ENCODE measurements around the gene NIPSNAP2. TPM values are rescaled to one million over a fixed set of nuclear protein-coding genes. Genes with fewer than 3 reads are reported as not detected.
"Not testable (repeated sequence)": the region's sequence is repeated elsewhere in the genome, so short reads cannot be mapped to it uniquely, and the experiment has no call there.

The NIPSNAP2 gene
- total RNA-seq = 52.3 and 56.3 TPM in 2 replicates

GRCh38 chr7:55964261-55965099 lies at the start of gene NIPSNAP2:
TSS of gene NIPSNAP2 (plus strand) at chr7:55964585. CDS start at chr7:55964610, 25 bp downstream.
- intact Hi-C loops (cut with micrococcal nuclease) = loop anchor here (1.0 kb wide), 2 partner anchors 12 to 87 kb away; partner anchors contain the start of genes CCT6A and PSPH
- no peaks in the 10 kb centered on the region for H3K27me3 Mint-ChIP-seq (ENCODE audit: low read depth)
- H3K27ac Mint-ChIP-seq = peak within 1 kb of the TSS; percentile 73
- H3K36me3 Mint-ChIP-seq (ENCODE audit: low read depth) = peaks cover 10% of the 10 kb centered on the region
- DNase-seq (ENCODE audit: low spot score) = peak; percentile 55
- peak within 1 kb of the TSS; percentile 86 for H3K4me3 Mint-ChIP-seq (ENCODE audit: low read depth)
- H3K9me3 Mint-ChIP-seq = no peaks in the 10 kb centered on the region
- peaks cover 10% of the 10 kb centered on the region for H3K4me1 Mint-ChIP-seq (ENCODE audit: low read depth)

GRCh38 chr7:55917771-55918170 lies 46.6 kb upstream of the NIPSNAP2 start:
- Mint-ChIP-seq H3K4me1 (ENCODE audit: low read depth) (peaks cover 4% of the 10 kb centered on the region), H3K4me3 (ENCODE audit: low read depth) (no peak overlapping the region), H3K36me3 (ENCODE audit: low read depth) (peaks cover 4% of the 10 kb centered on the region), H3K27ac (no peak overlapping the region), H3K9me3 (peaks cover 4% of the 10 kb centered on the region), H3K27me3 (ENCODE audit: low read depth) (no peaks in the 10 kb centered on the region)
- no peak for DNase-seq (ENCODE audit: low spot score)
- intact Hi-C loops (cut with micrococcal nuclease) = no loop called here

- Mint-ChIP-seq H3K4me3 (ENCODE audit: low read depth) (no peak overlapping the region), H3K4me1 (ENCODE audit: low read depth) (no peaks in the 10 kb centered on the region), H3K36me3 (ENCODE audit: low read depth) (no peaks in the 10 kb centered on the region), H3K27me3 (ENCODE audit: low read depth) (no peaks in the 10 kb centered on the region), H3K9me3 (peaks cover 13% of the 10 kb centered on the region), H3K27ac (no peak overlapping the region)
- DNase-seq (ENCODE audit: low spot score) = no peak
- intact Hi-C loops (cut with micrococcal nuclease) = no loop called here
Observed at GRCh38 chr7:55928006-55928767, 36.2 kb upstream of the NIPSNAP2 start.

GRCh38 chr7:55931421-55932151 lies 32.8 kb upstream of the NIPSNAP2 start:
- intact Hi-C loops (cut with micrococcal nuclease) = no loop called here
- Mint-ChIP-seq H3K27me3 (ENCODE audit: low read depth) (no peaks in the 10 kb centered on the region), H3K4me3 (ENCODE audit: low read depth) (no peak overlapping the region), H3K27ac (no peak overlapping the region), H3K4me1 (ENCODE audit: low read depth) (no peaks in the 10 kb centered on the region), H3K36me3 (ENCODE audit: low read depth) (no peaks in the 10 kb centered on the region), H3K9me3 (peaks cover 24% of the 10 kb centered on the region)
- no peak for DNase-seq (ENCODE audit: low spot score)

GRCh38 chr7:55939514-55940123 lies 24.8 kb upstream of the NIPSNAP2 start:
- Mint-ChIP-seq H3K4me1 (ENCODE audit: low read depth) (no peaks in the 10 kb centered on the region), H3K27me3 (ENCODE audit: low read depth) (no peaks in the 10 kb centered on the region), H3K36me3 (ENCODE audit: low read depth) (peaks cover 5% of the 10 kb centered on the region), H3K9me3 (peaks cover 64% of the 10 kb centered on the region), H3K4me3 (ENCODE audit: low read depth) (no peak overlapping the region), H3K27ac (no peak overlapping the region)
- no peak for DNase-seq (ENCODE audit: low spot score)
- intact Hi-C loops (cut with micrococcal nuclease) = no loop called here

- no peak overlapping the region for H3K4me3 Mint-ChIP-seq (ENCODE audit: low read depth)
- H3K4me1 Mint-ChIP-seq (ENCODE audit: low read depth) = no peaks in the 10 kb centered on the region
- DNase-seq (ENCODE audit: low spot score) = no peak
- peaks cover under 1% of the 10 kb centered on the region for H3K36me3 Mint-ChIP-seq (ENCODE audit: low read depth)
- intact Hi-C loops (cut with micrococcal nuclease) = no loop called here
- H3K27me3 Mint-ChIP-seq (ENCODE audit: low read depth) = no peaks in the 10 kb centered on the region
- no peak overlapping the region for H3K27ac Mint-ChIP-seq
- peaks cover 16% of the 10 kb centered on the region for H3K9me3 Mint-ChIP-seq
Observed at GRCh38 chr7:55946545-55946944, 17.8 kb upstream of the NIPSNAP2 start.

- peak within 1 kb of the TSS; percentile 90 for H3K4me3 Mint-ChIP-seq (ENCODE audit: low read depth)
- peak; percentile 89 for DNase-seq (ENCODE audit: low spot score)
- H3K4me1 Mint-ChIP-seq (ENCODE audit: low read depth) = peaks cover 8% of the 10 kb centered on the region
- intact Hi-C loops (cut with micrococcal nuclease) = loop anchor here (1.0 to 5.0 kb wide), 5 partner anchors 13 to 584 kb away; partner anchors contain the start of genes CCT6A, CHCHD2, LANCL2 and NIPSNAP2
- H3K27ac Mint-ChIP-seq = peak within 1 kb of the TSS; percentile 90
- H3K9me3 Mint-ChIP-seq = no peaks in the 10 kb centered on the region
- peaks cover 37% of the 10 kb centered on the region for H3K36me3 Mint-ChIP-seq (ENCODE audit: low read depth)
- H3K27me3 Mint-ChIP-seq (ENCODE audit: low read depth) = no peaks in the 10 kb centered on the region
Observed at GRCh38 chr7:55951637-55952351, 12.6 kb upstream of the NIPSNAP2 start, which contains the start of gene MRPS17. TSS of gene MRPS17 (plus strand) at chr7:55951877. CDS start at chr7:55953196, 1,319 bp downstream.

- not testable (repeated sequence) for DNase-seq (ENCODE audit: low spot score); H3K27me3 Mint-ChIP-seq (ENCODE audit: low read depth); H3K9me3 Mint-ChIP-seq; H3K4me1 Mint-ChIP-seq (ENCODE audit: low read depth)
- peaks cover 39% of the 10 kb centered on the region for H3K36me3 Mint-ChIP-seq (ENCODE audit: low read depth)
- intact Hi-C loops (cut with micrococcal nuclease) = loop anchor here (1.0 to 5.0 kb wide), 2 partner anchors 12 to 585 kb away; partner anchors contain the start of genes LANCL2 and NIPSNAP2
- peak overlapping the region; percentile 90 for H3K27ac Mint-ChIP-seq
- peak overlapping the region; percentile 90 for H3K4me3 Mint-ChIP-seq (ENCODE audit: low read depth)
Observed at GRCh38 chr7:55952352-55952671, 12.1 kb upstream of the NIPSNAP2 start.

- Mint-ChIP-seq H3K27ac (no peak overlapping the region), H3K36me3 (ENCODE audit: low read depth) (peaks cover 41% of the 10 kb centered on the region), H3K9me3 (no peaks in the 10 kb centered on the region), H3K27me3 (ENCODE audit: low read depth) (no peaks in the 10 kb centered on the region), H3K4me3 (ENCODE audit: low read depth) (peak overlapping the region; percentile 90), H3K4me1 (ENCODE audit: low read depth) (peaks cover 8% of the 10 kb centered on the region)
- intact Hi-C loops (cut with micrococcal nuclease) = loop anchor here (5.0 kb wide), 1 partner anchor 587 kb away; the partner anchor contains the start of gene LANCL2
- no peak for DNase-seq (ENCODE audit: low spot score)
Observed at GRCh38 chr7:55953707-55954475, 10.5 kb upstream of the NIPSNAP2 start.

- Mint-ChIP-seq H3K9me3 (no peaks in the 10 kb centered on the region), H3K27me3 (ENCODE audit: low read depth) (no peaks in the 10 kb centered on the region), H3K4me1 (ENCODE audit: low read depth) (peaks cover 8% of the 10 kb centered on the region), H3K4me3 (ENCODE audit: low read depth) (no peak overlapping the region), H3K27ac (no peak overlapping the region), H3K36me3 (ENCODE audit: low read depth) (peaks cover 35% of the 10 kb centered on the region)
- no peak for DNase-seq (ENCODE audit: low spot score)
- intact Hi-C loops (cut with micrococcal nuclease) = no loop called here
Observed at GRCh38 chr7:55957190-55957589, 7.2 kb upstream of the NIPSNAP2 start.

- DNase-seq (ENCODE audit: low spot score) = no peak
- no peak overlapping the region for H3K27ac Mint-ChIP-seq
- peaks cover 8% of the 10 kb centered on the region for H3K4me1 Mint-ChIP-seq (ENCODE audit: low read depth)
- intact Hi-C loops (cut with micrococcal nuclease) = loop anchor here (2.0 kb wide), 1 partner anchor 319 kb away; no protein-coding TSS in a partner anchor
- H3K4me3 Mint-ChIP-seq (ENCODE audit: low read depth) = no peak overlapping the region
- H3K9me3 Mint-ChIP-seq = no peaks in the 10 kb centered on the region
- peaks cover 5% of the 10 kb centered on the region for H3K36me3 Mint-ChIP-seq (ENCODE audit: low read depth)
- H3K27me3 Mint-ChIP-seq (ENCODE audit: low read depth) = no peaks in the 10 kb centered on the region
Observed at GRCh38 chr7:55962014-55962413, 2.4 kb upstream of the NIPSNAP2 start.
